ENCODE results near the gene TFRC.
"Not testable (repeated sequence)": the region's sequence is repeated elsewhere in the genome, so short reads cannot be mapped to it uniquely, and the experiment has no call there.

The TFRC gene

DNA sequence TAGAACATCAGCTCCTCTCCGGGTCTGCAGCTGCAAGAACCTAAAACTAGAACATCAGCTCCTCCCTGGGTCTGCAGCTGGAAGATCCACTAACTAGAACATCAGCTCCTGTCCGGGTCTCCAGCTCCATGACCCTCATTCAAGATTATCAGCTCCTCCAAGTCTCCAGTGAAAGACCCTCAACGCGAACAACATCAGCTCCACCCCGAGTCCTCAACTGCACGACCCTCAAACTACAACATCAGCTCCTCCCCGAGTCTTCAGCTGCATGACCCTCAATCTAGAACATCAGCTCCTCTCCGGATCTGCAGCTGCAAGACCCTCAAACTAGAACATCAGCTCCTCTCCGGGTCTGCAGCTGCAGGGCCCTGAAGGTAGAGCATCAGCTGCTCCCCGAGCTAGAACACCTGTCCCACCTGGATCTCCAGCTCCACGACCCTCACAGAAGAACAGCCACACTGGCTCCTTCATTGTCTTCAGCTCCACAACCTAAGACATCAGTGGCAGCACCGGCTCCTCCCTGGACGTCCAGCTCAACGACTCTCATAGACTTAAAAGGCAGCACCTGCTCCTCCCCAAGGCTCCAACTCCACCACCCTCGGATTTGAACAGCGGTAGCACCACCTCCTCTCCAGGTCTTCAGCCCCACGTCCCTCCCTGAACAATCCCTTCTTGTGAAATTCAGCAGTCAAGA, 77.4 kb downstream of the TFRC start:
- DNase-seq (ENCODE audit: low read depth in 2 of 2) = not testable (repeated sequence)

- no peak for DNase-seq (ENCODE audit: low read depth in 2 of 2)
Measured at GRCh38 chr3:196003611-196004010, 78.3 kb downstream of the TFRC start.

DNA sequence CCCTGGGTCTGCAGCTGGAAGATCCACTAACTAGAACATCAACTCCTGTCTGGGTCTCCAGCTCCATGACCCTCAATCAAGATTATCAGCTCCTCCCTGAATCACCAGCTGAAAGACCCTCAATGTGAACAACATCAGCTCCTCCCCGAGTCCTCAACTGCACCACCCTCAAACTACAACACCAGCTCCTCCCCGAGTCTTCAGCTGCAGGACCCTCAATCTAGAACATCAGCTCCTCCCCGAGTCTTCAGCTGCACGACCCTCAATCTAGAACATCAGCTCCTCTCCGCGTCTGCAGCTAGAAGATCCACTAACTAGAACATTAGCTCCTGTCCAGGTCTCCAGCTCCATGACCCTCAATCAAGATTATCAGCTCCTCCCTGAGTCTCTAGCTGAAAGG, 79.2 kb downstream of the TFRC start:
- not testable (repeated sequence) for DNase-seq (ENCODE audit: low read depth in 2 of 2)

DNA sequence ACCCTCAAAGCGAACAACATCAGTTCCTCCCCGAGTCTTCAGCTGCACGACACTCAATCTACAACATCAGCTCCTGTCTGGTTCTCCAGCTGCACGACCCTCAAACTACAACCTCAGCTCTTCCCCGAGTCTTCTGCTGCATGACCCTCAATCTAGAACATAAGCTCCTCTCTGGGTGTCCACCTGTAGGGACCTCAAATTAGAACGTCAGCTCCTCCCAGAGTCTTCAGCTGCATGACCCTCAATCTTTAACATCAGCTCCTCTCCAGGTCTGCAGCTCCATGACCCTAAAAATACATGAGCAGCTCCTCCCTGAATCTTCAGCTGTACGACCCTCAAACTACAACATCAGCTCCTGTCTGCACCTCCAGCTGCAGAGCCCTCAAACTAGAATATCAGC, 80.7 kb downstream of the TFRC start:
- not testable (repeated sequence) for DNase-seq (ENCODE audit: low read depth in 2 of 2)

- DNase-seq (ENCODE audit: low read depth in 2 of 2) = not testable (repeated sequence)
Measured at GRCh38 chr3:196000360-196000950, 81.4 kb downstream of the TFRC start.

DNA sequence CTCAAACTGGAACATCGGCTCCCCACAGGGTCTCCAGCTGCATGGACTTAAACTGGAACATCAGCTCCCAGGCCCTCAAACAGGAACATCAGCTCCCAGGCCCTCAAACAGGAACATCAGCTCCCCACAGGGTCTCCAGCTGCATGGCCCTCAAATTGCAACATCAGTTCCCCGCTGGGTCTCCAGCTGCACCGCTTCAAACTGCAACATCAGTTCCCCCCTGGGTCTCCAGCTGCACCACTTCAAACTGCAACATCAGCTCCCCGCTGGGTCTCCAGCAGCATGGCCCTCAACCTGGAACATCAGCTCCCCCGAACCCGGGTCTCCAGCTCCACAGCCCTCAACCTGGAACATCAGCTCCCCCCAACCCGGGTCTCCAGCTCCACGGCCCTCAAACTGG, 82.0 kb downstream of the TFRC start:
- DNase-seq (ENCODE audit: low read depth in 2 of 2) = no peak
